Prostate gland (tissue), 2 donors: ENCODE measurements around the gene AFDN. TPM values are rescaled to one million over a fixed set of nuclear protein-coding genes. Genes with fewer than 3 reads are reported as not detected.

ENCODE experiments used
- DNase-seq: peaks from one replicate; pipeline ENCODE4 v3.0.0-alpha.2; 2019; ENCODE audit warnings: low spot score
- H3K27ac ChIP-seq, 2 donors: fragments of 200-600 bp; sonication (generic); 2 replicates each; pipeline ENCODE4 v1.5.1; 2017 to 2019
- H3K27me3 ChIP-seq: fragments of 200-600 bp; sonication (generic); replicated peaks from 2 replicates; pipeline ENCODE4 v1.5.1; 2019; ENCODE audit not compliant: insufficient read depth
- H3K36me3 ChIP-seq, 2 donors: fragments of 200-600 bp; sonication (generic); 1 replicate in 1 of 2; 2 replicates in 1 of 2; pipeline versions ENCODE4 v1.5.1 to v1.8.1; 2017 to 2019
- H3K4me1 ChIP-seq: fragments of 200-600 bp; sonication (generic); replicated peaks from 2 replicates; pipeline ENCODE4 v1.5.1; 2019
- H3K4me3 ChIP-seq, 2 donors: fragments of 200-600 bp; sonication (generic); 2 replicates each; pipeline ENCODE4 v1.5.1; 2017 to 2019
- H3K9me3 ChIP-seq: fragments of 200-600 bp; sonication (generic); 2 replicates; pipeline ENCODE4 v1.5.1; 2017
- POLR2A ChIP-seq: fragments of 450-650 bp; IDR thresholded peaks from one replicate; pipeline ENCODE4 v1.6.1; 2016; ENCODE audit warnings: antibody characterized with exemption, mild to moderate bottlenecking
- POLR2AphosphoS5 ChIP-seq: sonication (generic); formaldehyde crosslinking; IDR thresholded peaks from one replicate; pipeline ENCODE4 v1.6.1; 2017; ENCODE audit warnings: antibody characterized with exemption
- WGBS: methylation state at CpG from one replicate; pipeline ENCODE4 v1.1.5; 2018; 5-methylcytosine and 5-hydroxymethylcytosine counted together
- intact Hi-C: fragments of 100-400 bp; cut with DNase I; formaldehyde crosslinking; loops from one replicate; pipeline ENCODE4 v1.14.2; 2022
- total RNA-seq, 2 donors: library from RNA; depleted of rRNA; stranded (reverse); fragments of >200 nt; gene quantifications; one replicate each; pipeline ENCODE4 v1.1.0, GENCODE V29; 2016
- TF ChIP-seq, protein P1 (sequence below), 4 experiments: fragments of 200-600 bp in 2 of 4; fragments of 450-650 bp in 2 of 4; sonication (generic) in 2 of 4; IDR thresholded peaks; 1 replicate in 3 of 4; 2 replicates in 1 of 4; pipeline ENCODE4 v1.5.1; 2016 to 2019; ENCODE audit warnings: antibody characterized with exemption in 4 of 4, mild to moderate bottlenecking in 2 of 4, moderate library complexity in 2 of 4

Gene AFDN
- total RNA-seq, 2 donors from 2014 or later: 171 to 204 TPM

DNA sequence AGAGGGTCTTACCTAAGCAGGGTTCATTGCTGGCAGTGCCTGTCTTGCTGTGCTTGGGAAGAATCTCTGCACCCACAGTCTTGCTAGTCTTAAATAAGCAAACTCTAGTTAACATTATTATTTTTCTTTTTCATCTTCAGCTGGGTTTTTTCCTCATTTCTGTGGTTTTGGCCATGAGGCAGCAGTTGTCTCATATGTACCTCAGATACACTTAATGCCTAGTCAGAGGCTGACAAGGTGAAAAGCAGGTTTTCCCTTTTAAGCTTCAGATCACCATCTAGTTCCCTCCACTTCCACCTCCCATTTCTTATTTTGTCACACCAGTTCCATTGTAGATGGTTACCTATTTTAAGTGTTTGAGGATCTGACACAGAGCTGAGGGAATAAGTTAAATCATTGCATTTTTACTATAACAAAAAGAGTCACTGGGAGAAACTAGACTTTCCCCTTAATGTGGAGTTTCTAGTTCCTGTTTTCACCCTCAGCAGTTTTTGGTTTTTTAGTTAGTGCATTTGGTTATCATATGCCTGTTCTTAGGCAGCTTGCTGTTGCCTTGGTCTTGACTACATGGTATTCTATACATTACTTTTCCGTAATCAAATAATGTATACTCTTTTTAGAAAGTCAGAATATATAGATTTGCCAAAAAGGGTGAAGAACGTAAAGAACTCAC lies 46.0 kb downstream of the AFDN start:
- DNase-seq: no peak
- no peak for TF ChIP-seq POLR2AphosphoS5
- TF ChIP-seq, protein P1, sequence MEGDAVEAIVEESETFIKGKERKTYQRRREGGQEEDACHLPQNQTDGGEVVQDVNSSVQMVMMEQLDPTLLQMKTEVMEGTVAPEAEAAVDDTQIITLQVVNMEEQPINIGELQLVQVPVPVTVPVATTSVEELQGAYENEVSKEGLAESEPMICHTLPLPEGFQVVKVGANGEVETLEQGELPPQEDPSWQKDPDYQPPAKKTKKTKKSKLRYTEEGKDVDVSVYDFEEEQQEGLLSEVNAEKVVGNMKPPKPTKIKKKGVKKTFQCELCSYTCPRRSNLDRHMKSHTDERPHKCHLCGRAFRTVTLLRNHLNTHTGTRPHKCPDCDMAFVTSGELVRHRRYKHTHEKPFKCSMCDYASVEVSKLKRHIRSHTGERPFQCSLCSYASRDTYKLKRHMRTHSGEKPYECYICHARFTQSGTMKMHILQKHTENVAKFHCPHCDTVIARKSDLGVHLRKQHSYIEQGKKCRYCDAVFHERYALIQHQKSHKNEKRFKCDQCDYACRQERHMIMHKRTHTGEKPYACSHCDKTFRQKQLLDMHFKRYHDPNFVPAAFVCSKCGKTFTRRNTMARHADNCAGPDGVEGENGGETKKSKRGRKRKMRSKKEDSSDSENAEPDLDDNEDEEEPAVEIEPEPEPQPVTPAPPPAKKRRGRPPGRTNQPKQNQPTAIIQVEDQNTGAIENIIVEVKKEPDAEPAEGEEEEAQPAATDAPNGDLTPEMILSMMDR (IDR thresholded peaks at IDR 0.05): no peak
- no peak for TF ChIP-seq POLR2A
- H3K27me3 ChIP-seq: no peaks in the 10 kb centered on the region
- H3K4me3 ChIP-seq: no peak overlapping the region
- intact Hi-C loops: no loop called here
- WGBS: 92% methylated on average over 2 of the region's 2 CpGs
- H3K4me1 ChIP-seq: no peaks in the 10 kb centered on the region
- H3K9me3 ChIP-seq: no peaks in the 10 kb centered on the region
- no peaks in the 10 kb centered on the region for H3K36me3 ChIP-seq
- no peak overlapping the region for H3K27ac ChIP-seq

DNA sequence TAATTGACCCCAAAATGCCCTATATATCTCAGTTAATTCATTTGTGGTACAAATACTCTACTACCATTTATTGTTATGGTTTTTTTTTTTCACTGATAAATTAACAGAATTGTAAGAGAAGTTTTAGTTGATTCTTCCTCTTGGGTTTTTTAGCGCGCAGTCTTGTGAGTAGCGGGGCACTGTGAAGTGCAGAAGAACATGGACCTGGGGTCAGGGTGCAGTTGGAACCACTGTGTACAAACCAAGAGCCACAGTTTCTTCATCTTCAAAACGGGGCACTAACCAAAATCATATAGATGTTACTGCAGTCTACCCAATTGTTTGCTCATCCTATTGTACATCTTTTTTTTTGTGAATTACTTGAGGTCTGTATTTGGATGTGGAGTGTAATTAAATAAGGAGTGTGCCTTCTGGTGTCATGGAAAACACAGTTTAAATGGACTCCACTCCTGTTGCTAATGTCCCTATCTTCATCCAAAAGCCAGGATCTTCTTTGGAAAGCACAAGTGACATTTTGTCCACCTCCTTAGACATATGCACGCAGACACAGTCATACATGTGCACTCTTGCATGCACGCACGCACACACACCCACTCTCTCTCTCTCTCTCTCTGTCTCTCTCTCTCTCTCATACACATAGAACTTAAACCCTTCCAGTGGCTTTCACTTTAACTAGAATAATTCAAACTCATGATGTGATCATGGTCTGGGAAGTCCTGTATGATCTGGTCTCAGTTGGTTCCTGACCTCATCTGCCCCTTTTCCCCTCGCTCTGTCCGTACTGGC lies 51.5 kb downstream of the AFDN start:
- Histone ChIP-seq H3K4me3 (no peak overlapping the region), H3K36me3 (no peaks in the 10 kb centered on the region)
- WGBS: 96% methylated on average over 9 of the region's 9 CpGs

DNA sequence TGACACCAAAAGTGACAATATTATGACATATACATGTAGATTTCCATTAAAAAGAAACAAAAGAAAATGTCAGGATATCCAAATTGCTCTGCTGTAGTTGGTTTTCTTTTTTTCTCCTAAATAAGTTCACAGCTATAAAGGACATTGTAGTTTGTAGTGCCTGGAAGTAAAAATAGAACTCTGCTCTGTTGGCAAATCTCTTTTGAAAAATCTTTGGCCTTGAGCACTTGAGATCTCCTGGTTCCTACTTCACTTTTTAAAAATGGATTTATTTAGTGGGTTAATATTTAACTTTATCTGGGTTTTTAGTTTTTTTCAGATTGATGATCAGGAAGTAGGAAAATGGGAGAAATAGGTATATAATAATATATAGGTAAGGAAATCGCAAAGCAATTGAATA lies 52.9 kb downstream of the AFDN start:
- Histone ChIP-seq H3K9me3 (no peaks in the 10 kb centered on the region), H3K4me3 (no peak overlapping the region), H3K27ac (no peak overlapping the region), H3K27me3 (no peaks in the 10 kb centered on the region), H3K36me3 (no peaks in the 10 kb centered on the region), H3K4me1 (no peaks in the 10 kb centered on the region)
- intact Hi-C loops: no loop called here
- DNase-seq: no peak
- WGBS: 98% methylated on average over 1 of the region's 1 CpG
- TF ChIP-seq POLR2A: no peak
- no peak for TF ChIP-seq POLR2AphosphoS5
- TF ChIP-seq, protein P1 (IDR thresholded peaks at IDR 0.05): no peak

More for the DNA sequence above, 51.5 kb downstream of the AFDN start:
- Histone ChIP-seq H3K9me3 (no peaks in the 10 kb centered on the region), H3K27me3 (no peaks in the 10 kb centered on the region), H3K4me1 (no peaks in the 10 kb centered on the region), H3K27ac (no peak overlapping the region)
- no peak for DNase-seq
- TF ChIP-seq, protein P1 (IDR thresholded peaks at IDR 0.05): no peak
- TF ChIP-seq POLR2AphosphoS5: no peak
- no peak for TF ChIP-seq POLR2A
- intact Hi-C loops: no loop called here

DNA sequence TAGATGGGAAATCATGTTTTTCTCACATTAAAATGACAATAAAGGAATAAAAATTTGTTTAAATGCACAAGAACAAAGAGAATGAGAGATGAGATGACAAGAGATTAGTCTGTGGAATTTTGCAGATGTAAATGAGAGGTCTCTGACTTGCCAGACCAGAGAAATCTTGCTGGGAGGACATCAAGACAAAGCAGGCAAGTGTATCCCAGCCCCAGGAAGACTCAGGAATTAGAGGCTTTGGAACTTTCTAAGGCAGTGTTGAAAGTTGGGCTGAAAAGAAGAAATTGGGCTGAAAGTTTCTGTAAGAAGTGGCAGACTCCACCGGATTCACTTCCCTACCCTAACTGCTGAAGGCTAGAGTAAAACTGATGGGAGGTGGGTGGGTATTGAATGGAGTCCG lies 54.6 kb downstream of the AFDN start:
- intact Hi-C loops: no loop called here
- WGBS: 98% methylated on average over 2 of the region's 2 CpGs

More for the DNA sequence above, 54.6 kb downstream of the AFDN start:
- no peak overlapping the region for H3K4me3 ChIP-seq
- TF ChIP-seq, protein P1 (IDR thresholded peaks at IDR 0.05): no peak
- no peak for TF ChIP-seq POLR2AphosphoS5
- no peak for TF ChIP-seq POLR2A
- no peak overlapping the region for H3K27ac ChIP-seq
- no peaks in the 10 kb centered on the region for H3K36me3 ChIP-seq
- H3K4me1 ChIP-seq: no peaks in the 10 kb centered on the region
- DNase-seq: no peak
- no peaks in the 10 kb centered on the region for H3K9me3 ChIP-seq
- no peaks in the 10 kb centered on the region for H3K27me3 ChIP-seq
